Measurements from ENCODE around the gene CDR2L. TPM values are rescaled to one million over a fixed set of nuclear protein-coding genes. Genes with fewer than 3 reads are reported as not detected.
"Not testable (repeated sequence)": the region's sequence is repeated elsewhere in the genome, so short reads cannot be mapped to it uniquely, and the experiment has no call there.

The CDR2L gene
- total RNA-seq, 1 donor from 2014 or later = 0.20 TPM

DNA sequence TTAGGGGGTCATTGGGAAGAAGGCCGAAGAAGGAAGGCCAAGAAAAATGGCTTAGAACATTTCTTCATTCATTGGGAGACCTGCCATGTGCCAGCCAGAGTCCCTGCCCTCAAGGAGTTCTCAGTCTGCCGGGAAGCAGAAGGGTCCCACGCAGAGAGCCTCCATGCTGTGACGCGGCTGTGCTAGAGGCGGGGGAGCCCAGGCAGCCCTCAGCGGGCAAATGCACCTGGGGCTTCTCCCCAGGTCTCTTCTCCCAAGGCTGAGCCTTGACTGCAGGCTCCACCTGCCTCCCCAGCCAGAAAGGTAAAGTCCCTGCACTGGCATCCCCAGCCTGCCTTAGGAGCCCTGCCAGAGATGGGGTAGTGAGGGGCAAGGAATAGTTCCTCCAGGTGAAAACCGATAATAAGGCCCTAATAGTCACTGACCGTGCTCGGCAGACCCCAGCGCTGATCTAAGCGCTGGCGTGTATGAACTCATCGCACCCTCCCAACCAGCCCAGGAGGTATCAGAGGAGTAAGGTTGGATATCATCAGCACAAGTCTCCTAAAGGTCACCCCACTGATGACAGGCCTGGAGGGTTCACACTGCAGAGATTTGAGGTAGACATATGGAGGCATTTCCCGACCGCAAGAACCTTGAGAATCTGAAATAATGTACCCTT, 6.0 kb upstream of the CDR2L start:
- intact Hi-C loops (cut with micrococcal nuclease) = loop anchor here (10.0 kb wide), 2 partner anchors 203 to 533 kb away; partner anchors contain the start of genes CASKIN2, SUMO2 and TSEN54

DNA sequence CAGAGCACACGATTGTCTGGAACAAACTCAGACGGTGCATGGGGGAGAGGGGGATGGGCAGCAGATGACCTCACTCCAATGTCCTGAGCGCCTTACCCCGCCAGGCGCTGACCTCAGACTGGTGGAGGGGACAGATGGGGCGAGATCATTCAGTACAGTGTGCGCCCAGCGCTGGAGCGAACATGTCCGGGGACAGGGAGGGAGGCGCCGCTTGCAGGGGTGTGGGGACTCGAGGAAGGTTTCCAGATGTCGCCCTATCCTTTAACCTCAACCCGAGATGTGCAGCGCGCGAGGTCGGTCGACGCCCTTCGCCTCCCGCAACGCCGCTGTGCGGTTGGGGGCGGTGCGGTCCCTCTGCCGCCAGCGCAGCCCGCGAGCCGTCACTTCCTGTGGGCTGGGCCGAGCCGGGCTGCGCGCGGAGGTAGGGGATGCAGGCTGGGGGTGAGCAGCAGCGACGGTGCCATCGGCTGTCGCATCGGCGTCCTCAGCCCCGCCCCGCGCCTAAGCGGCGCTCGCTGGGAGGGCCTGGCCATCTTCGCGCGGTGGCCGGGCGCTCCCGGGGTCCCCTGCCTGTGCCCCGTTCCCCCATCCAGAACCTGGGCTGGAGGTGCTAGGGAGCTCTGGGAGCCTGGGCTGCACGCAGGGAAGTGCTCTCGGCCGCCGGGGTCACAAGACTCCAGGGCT, 5.3 kb upstream of the CDR2L start:
- intact Hi-C loops (cut with micrococcal nuclease) = loop anchor here (1.0 to 10.0 kb wide), 6 partner anchors 10 to 533 kb away; partner anchors contain the start of genes CASKIN2, HID1, MRPL58 and SUMO2

DNA sequence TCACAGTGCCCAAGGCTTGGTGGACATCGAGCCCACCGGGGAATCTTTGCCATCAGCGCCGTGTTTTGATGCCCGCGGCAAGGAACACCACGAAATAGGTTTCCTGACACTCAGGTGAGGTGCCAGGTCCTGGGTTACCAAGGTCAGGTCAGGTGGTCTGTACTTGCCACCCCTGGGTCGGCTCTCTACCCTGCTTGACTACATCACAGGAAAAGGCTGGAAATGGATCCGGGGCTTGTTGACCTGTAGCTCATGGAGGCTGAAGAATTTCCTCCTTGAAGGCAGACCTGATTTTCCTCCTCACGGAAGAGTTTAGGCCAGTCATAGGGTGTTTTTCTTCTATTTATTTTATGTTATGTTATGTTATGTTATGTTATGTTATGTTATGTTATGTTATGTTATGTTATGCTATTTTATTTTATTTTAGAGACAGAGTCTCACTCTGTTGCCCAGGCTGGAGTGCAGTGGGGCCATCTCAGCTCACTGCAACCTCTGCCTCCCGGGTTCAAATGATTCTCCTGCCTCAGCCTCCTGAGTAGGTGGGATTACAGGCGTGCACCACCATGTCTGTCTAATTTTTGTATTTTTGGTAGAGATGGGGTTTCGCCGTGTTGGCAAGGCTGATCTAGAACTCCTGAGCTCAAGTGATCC, 4.6 kb upstream of the CDR2L start:
- intact Hi-C loops (cut with micrococcal nuclease) = loop anchor here (1.0 to 10.0 kb wide), 6 partner anchors 10 to 532 kb away; partner anchors contain the start of genes CASKIN2, HID1, MRPL58 and SUMO2

DNA sequence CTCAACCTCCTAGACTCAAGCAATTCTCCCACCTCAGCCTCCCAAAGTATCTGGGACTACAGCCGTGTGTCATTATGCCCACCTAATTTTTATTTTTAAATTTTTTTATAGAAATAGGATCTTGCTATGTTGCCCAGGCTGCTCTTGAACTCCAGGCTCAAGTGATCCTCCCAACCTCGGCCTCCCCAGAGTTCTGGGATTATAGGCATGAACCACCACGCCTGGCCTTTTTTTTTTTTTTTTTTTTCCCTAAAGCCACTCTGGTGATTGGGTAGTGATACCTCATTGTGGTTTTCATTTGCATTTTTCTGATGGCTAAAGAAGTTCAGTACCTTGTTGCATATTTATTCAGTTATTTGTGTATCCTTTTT, 1.2 kb upstream of the CDR2L start:
- intact Hi-C loops (cut with micrococcal nuclease) = loop anchor here (1.0 to 10.0 kb wide), 4 partner anchors 61 to 529 kb away; partner anchors contain the start of genes ATP5PD, CASKIN2, KCTD2 and SLC16A5

DNA sequence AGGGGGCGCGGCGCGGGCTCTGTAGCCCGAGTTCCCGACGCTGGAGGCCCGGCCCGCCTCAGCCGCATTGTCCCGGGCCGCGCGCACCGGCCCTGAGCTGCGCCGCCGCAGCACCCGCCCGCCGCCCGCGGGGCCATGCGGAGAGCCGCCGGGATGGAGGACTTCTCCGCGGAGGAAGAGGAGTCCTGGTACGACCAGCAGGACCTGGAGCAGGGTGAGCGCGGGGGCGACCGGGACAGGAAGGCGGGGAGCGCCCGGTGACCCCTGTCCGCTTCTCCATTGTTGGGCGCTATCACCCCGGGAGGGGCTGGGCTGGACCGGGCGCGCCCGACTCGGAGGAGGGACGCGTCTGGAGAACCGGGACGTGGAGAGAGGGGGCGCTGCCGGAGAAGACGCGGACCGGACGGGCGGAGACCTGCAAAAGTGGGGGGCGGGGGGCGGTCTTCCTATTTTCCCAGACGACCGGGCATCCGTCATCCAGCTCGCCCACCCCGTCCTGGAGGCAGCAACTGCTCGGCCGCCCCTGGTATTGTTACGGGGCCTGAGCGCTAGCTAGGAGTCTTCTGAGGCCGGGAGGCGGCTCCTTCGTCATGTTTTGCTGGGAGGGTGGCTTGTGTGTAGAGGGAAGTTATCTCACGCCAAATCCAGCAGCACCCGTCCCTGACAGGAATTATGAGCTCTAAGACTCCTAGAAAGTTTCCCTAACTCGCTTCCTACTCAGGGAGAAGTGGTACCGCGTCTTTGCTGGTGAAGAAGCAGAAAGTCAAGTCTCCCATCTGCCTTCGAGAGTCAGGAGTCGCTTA, 678 bp downstream of the CDR2L start:
- intact Hi-C loops (cut with micrococcal nuclease) = loop anchor here (1.0 to 10.0 kb wide), 7 partner anchors 16 to 527 kb away; partner anchors contain the start of genes ATP5PD, CASKIN2, HID1 and KCTD2

DNA sequence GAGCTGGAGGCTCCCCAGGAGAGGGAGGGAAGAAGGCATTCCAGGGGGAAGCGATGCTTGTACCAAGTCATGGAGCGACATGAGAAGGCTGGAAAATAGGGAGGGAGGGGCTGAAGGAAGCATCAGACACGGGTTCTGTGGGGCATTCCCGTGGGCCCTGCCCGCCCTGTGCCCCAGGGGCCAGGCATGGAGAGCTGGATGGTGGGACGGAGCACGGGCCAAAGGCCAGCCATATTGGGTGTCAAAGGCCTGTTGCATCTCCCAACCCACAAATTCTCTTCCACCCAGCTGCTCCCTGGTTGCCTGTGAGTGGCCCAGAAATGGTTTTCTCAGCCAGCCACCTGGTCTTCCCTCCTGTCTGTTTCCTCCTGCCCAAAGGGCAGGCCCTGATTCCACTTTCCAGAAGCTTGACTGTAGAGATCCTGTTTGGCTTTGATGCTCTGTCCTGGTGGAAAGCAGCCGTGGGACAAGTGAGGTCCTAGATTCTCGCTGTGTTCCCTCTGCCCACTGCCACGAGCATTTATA, 3.2 kb downstream of the CDR2L start:
- intact Hi-C loops (cut with micrococcal nuclease) = no loop called here

DNA sequence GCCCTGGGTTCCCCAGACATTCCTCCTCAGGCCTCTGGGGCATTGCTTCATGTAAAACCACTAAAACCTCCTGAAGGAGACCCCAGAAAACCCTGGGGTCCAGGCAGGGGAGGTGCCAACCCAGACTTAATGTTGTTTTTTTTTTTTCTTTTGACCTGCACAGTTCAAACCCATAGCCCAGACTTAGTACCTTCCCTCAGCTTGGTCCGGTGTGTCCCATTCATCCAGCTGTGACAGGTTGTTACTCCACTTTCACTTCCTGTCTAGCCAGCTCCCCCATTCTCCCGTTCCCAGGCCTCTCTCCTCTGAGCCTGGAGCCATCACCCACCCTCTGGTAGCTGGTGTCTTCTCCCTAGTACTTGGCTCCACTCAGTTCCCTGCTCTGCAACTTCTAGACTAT, 4.8 kb downstream of the CDR2L start:
- intact Hi-C loops (cut with micrococcal nuclease) = no loop called here

DNA sequence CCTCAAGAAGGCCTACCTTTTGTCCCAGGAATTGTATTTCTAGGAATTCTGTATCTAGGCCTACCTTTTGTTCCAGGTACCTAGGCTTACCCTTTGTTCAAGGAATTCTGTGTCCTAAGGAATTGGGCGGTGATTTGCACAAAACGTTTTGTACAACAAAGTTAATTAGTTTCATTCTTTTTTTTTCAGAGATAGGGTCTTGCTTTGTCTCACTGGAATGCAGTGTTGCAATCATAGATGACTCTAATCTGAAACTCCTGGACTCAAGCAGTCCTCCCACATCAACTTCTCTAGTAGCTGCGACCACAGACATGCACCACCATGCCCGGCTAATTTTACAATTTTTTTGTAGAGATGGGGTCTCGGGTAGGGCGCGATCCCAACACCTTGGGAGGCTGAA, 7.0 kb downstream of the CDR2L start:
- intact Hi-C loops (cut with micrococcal nuclease) = no loop called here

DNA sequence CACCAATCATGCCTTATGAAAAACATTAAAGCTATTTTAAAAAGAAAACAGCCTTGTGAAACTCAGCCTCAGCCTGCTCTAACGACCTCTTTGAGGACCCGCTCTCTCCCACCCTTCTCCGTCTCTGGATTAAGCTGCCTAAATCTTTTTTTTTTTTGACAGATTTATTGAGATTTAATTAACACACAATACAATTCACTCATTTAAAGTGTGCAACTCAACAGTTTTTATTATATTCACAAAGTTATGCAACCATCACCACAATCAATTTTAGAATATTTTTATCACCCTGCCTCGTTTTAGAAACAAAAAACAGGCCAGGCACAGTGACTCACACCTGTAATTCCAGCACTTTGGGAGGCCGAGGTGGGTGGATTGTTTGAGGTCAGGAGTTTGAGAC, 8.4 kb downstream of the CDR2L start:
- intact Hi-C loops (cut with micrococcal nuclease) = no loop called here

DNA sequence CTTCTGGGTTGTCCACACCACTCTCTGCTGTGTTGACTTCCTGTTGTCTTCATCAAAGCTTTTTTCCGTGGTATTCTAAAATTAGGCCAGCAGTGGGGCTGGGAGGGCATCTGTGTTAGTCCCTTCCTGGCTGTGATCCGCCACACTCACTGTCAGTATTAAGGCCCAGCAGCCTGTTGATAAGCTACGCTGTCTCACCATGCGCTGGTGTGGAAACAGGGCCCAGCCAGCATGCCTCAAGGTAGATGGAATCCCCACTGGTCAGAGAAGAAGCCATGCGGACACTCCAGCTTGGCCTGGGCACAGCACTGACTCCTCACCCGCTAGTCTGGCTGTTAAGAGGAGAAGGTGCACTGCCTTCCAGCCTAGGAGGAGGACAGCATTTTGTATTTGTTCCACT, 11.4 kb downstream of the CDR2L start:
- intact Hi-C loops (cut with micrococcal nuclease) = no loop called here

DNA sequence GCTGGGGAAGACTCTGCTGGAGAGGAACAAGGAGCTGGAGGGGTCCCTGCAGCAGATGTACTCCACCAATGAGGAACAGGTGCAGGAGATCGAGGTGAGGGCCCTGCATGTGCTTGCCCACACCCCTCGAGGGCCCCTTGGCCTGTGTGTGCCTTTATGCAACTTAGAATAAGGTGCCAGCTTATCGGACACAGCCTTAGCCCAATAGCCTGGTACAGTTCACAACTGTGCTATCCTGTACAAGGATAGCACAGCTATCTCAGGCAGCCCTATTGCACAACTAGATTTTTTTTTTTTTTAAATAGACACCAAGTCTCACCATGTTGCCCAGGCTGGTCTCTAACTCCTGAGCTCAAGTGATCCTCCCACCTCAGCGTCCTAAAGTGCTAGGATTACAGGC, 12.1 kb downstream of the CDR2L start:
- intact Hi-C loops (cut with micrococcal nuclease) = no loop called here

DNA sequence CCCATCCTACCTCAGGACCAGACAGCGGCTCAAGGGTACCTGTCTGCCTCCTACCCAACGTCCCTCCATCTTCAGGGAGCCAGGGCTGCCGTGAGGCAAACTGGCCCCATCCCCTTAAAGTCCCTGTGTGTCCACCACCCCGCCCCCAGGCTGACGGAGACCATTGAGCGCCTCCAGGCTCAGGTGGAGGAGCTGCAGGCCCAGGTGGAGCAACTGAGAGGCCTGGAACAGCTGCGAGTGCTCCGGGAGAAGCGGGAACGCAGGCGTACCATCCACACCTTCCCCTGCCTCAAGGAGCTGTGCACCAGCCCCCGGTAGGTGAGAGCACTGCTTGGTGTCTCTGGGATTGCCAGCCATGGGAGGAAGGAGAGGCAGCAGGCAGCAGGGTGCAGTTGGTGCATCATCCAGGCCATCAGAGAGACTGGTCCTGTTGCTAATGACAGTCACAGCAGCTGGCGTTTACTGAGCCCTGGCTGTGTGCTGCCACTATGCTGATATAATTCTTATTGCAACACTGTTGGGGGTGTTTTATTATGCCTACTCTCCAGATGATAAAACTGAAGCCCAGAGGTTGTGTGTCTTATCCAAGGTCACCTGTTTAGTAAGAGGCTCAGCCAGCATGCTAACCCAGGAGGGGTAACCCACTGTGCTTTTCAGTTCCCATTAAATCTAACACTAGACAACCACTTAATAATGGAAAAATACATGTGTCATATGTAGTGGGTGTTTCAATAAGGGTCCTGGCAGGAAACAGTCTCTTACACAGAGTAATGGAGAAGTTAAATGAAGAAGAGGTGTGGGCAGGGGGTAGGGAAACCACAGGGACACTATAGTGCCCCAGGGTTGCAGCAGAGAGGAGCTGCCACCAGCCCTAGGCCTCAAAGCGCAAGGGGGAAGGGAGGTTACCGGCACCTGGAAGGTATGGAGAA, 14.7 kb downstream of the CDR2L start:
- intact Hi-C loops (cut with micrococcal nuclease) = no loop called here

DNA sequence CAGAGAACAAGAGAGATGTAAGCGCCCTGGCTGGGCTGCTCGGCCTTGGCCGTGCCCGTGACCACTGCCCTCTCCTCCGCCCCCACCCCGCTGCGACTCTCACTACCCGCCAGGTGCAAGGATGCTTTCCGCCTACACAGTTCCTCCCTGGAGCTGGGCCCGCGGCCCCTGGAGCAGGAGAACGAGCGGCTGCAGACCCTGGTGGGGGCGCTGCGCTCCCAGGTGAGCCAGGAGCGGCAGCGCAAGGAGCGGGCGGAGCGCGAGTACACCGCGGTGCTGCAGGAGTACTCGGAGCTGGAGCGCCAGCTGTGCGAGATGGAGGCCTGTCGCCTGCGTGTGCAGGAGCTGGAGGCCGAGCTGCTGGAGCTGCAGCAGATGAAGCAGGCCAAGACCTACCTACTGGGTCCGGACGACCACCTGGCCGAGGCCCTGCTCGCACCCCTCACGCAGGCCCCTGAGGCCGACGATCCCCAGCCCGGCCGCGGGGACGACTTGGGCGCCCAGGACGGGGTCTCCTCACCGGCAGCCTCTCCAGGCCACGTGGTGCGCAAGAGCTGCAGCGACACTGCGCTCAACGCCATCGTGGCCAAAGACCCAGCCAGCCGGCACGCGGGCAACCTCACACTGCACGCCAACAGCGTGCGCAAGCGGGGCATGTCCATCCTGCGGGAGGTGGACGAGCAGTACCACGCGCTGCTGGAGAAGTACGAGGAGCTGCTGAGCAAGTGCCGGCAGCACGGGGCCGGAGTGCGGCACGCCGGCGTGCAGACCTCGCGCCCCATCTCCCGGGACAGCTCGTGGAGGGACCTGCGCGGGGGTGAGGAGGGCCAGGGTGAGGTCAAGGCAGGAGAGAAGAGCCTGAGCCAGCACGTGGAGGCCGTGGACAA, 15.9 kb downstream of the CDR2L start:
- intact Hi-C loops (cut with micrococcal nuclease) = no loop called here

DNA sequence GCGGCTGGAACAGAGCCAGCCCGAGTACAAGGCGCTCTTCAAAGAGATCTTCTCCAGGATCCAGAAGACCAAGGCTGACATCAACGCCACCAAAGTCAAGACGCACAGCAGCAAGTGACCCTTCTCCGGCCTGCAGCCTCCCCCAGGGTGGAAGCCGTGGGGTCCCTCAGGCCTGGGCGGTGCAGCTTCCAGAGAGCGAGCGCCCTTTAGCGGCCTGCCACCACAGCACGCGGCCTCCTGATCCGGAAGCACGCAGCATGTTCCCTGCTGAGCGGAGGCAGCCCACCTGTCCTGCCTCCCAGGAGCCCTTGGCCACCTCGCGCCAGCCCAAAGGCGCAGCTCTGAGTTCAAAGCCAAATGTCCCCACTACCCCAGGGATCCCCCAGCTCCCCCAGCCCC, 16.5 kb downstream of the CDR2L start:
- intact Hi-C loops (cut with micrococcal nuclease) = no loop called here

DNA sequence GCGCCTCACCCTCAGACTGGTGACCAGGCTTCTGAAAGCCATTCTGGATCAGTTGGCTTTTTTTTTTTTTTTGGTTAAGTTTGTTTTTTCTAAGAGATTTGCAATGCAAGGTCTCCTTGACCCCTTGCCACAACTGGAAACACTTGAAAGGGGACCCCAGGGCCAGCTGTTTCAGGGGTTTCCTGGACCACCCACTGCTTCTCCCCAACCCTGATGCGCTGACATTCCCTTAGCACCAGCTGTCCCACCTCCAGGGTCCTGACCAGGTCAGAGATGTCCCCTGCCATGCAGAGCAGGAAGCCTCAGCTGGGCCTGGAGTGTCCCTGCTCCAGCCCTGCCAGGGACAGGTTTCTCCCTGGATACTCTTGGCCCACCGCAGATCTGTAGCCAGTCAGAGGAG, 16.9 kb downstream of the CDR2L start:
- intact Hi-C loops (cut with micrococcal nuclease) = no loop called here

DNA sequence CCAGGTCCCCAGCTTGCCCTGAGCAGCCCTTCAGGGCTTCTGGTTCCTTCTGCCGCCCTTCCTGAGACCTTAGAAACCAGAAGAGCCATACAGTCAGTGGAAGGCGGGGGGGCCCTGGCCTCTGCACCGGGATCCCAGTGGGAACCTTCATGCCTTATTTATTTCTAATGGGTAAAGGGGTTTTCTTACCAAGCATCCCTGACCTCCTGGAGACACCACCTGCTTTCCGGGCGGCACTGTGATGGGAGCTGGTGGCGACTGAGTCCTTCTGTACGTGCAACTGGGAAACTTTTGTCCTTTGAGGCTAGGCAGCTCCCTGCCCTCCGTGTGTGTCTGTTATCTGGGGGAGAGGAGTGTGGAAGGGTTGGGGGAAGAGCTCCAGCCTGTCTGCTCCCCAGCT, 17.9 kb downstream of the CDR2L start:
- intact Hi-C loops (cut with micrococcal nuclease) = no loop called here

DNA sequence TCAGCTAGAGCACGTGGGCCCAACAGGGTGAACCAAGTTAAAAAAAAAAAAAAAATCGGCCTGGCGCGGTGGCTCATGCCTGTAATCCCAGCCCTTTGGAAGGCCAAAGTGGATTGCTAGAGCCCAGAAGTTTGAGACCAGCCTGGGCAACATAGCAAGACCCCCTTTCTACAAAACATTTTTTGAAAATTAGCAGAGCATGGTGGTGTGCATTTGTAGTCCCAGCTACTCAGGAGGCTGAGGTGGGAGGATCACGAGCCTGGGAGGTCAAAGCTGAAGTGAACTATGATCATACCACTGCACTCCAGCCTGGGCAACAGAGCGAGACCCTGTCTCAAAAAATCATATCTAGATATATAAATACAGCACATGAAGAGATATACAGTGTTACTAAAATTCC, 18.7 kb downstream of the CDR2L start:
- intact Hi-C loops (cut with micrococcal nuclease) = not testable (repeated sequence)

DNA sequence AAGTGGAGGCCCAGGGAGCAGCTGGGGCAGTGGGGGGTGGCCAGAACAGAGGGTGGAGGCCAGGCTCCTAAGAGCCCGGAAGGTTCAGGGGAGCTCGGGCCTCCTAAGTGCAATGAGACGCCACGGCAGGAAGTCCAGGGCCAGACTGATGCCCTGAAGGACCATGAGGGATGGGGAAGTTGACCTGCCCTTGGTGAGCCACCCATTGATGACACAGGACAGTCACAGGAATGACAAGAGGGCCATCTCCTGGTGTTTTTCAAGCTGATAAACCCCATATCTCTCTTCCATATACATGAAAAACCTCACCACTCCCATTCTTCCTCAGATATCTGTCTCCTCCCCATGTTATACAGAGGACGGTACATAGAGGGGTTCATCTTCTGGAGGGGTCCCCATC, 19.2 kb downstream of the CDR2L start:
- intact Hi-C loops (cut with micrococcal nuclease) = no loop called here

DNA sequence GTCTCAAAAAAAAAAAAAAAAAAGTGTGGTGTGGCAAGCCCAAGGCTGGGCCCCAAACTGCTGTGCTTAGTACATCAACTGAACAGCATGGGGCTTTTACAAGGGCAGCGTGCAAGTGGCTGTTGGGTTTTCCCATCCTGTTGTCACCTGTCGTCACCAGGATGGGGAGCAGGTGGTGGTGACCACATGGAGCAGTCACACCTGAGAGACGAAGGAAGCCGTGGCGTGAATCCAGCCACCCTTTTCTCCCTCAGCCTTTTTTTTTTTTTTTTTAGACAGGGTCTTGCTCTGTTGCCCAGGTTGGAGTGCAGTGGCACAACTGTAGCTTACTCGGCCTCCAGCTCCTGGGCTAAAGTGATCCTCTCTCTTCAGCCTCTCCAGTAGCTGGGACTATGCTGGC, 20.9 kb downstream of the CDR2L start:
- intact Hi-C loops (cut with micrococcal nuclease) = no loop called here

All from T-helper 1 cell treated with Interleukin-12 subunit alpha and Interleukin-12 subunit beta and Interleukin-4 antibody, amounts not matched to agents 30 ng/mL and 1 ng/mL, for 36 hours (primary cell).